ENCODE data around the gene DEPDC5.

Gene DEPDC5

DNA sequence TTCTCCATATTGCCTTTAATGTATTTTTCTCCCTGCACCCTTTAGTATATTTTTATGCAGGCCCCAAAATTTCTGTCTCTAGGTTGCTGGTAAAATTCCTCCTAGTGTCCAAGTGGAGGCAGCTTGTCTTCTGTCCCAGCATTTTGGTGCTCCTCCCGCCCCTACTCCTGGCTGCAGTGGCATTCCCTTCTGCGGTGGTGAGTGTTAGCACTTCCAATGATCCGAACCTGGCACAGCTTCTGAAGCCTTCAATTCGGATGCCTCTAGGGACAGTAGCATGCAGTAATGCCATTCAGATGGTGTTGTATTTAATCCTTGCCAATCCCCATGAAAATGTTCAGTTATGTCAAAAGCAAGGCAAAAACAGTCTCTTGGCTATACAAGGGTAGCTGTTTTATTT, 196.4 kb downstream of the DEPDC5 start:
- DNase-seq (ENCODE audit: low read depth in 2 of 2) = no peak

DNA sequence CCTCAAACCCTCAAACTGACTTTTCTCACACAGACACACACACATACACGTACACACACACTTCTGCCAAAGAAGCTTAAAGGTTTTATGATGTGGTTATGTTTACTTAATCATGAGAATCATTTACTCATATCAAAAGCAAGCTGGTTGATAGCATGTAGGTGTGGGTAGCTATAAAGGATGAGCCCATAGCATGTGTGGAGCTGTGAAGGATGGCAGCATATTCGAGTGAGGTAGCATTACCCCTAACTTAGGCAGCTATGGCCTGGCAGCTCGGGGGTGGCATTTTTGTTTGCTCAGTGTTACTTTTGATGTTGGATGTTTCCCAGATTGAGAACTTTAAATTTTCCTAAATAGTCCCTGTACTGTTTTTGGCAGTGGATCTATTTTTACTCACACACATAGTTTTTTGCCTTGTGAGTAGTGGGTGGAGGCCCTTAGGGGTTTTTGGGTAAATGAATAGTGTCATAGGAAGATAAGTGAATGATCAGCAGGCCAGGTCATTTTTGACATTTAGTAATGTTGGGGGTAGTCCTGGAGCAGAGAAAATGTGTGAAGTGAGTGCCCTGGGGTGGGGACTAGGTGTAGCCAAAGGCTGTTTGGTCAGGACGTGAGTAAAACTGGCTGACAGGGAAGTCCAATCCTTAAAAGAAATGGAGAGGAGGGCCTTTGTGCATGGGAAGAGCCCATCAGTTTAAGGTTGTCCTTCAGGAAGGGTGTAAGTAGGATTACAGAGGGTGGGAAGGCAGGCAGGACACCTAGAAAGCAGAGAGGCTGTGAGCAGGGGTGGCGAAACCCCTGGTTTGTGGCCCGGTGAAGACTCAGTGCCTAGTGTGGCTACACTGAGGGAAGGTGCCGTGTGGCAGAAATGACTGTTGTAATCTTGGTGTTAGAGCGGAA, 197.6 kb downstream of the DEPDC5 start:
- no peak for DNase-seq (ENCODE audit: low read depth in 2 of 2)

- no peak for DNase-seq (ENCODE audit: low read depth in 2 of 2)
These were observed 198.2 kb downstream of the DEPDC5 start for GRCh38 chr22:31952094-31952401.

GRCh38 chr22:31952472-31952871, 198.7 kb downstream of the DEPDC5 start:
- no peak for DNase-seq (ENCODE audit: low read depth in 2 of 2)

- no peak for DNase-seq (ENCODE audit: low read depth in 2 of 2)
These were observed 199.4 kb downstream of the DEPDC5 start for GRCh38 chr22:31953261-31953660.

- DNase-seq (ENCODE audit: low read depth in 2 of 2) = no peak
These were observed 201.0 kb downstream of the DEPDC5 start for GRCh38 chr22:31954535-31955523.

DNA sequence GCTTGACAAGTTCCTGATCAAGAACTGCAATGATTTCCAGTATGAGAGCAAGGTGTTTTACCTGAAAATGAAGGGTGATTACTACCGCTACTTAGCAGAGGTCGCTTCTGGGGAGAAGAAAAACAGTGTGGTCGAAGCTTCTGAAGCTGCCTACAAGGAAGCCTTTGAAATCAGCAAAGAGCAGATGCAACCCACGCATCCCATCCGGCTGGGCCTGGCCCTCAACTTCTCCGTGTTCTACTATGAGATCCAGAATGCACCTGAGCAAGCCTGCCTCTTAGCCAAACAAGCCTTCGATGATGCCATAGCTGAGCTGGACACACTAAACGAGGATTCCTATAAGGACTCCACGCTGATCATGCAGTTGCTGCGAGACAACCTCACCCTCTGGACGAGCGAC, 202.5 kb downstream of the DEPDC5 start:
- DNase-seq (ENCODE audit: low read depth in 2 of 2) = no peak
